A549 treated with Hydrocortisone at 1 μM for 4 hours (cell line): ENCODE data around the gene CR1L. TPM values are rescaled to one million over a fixed set of nuclear protein-coding genes. Genes with fewer than 3 reads are reported as not detected.

Experiments
- total RNA-seq: library from RNA; stranded (reverse); fragments of 200-300 nt; extraction: Qiagen RNA extraction; gene quantifications from 5 replicates; pipeline ENCODE4 v1.2.3, GENCODE V29; 2022

Gene CR1L
- not detected in 5 replicates for total RNA-seq

GRCh38 chr1:207644852-207645634 is at the start of gene CR1L:
Gene CR1L, plus strand, starts transcription at chr1:207645133. Its CDS starts 101 bp downstream, at chr1:207645234.

GRCh38 chr1:207751790-207752455 is 107.0 kb downstream of the CR1L start, which contains the start of gene CD46:
Gene CD46, plus strand, starts transcription at chr1:207752054. Its CDS starts 159 bp downstream, at chr1:207752213.

Other genes with a start within 250 kb of the CR1L start
- 0.02 to 0.03 TPM in 2 of 5 replicates, not detected in the others for gene CR2, start 190.8 kb upstream of the CR1L start, total RNA-seq
- not detected in 5 replicates for gene CR1, start 149.0 kb upstream of the CR1L start, total RNA-seq
- gene CD46, start 106.9 kb downstream of the CR1L start, total RNA-seq, result 87.4 to 130 TPM (median 109 TPM) in 5 replicates